Neural cell (in vitro differentiated cells): ENCODE measurements around the gene ARHGAP24. TPM values are rescaled to one million over a fixed set of nuclear protein-coding genes. Genes with fewer than 3 reads are reported as not detected.

Experiments used
- H2AFZ ChIP-seq: fragments of 200-600, 300-800 bp; sonication (generic), shearing (Covaris generic); 2 replicates; pipeline ENCODE4 v1.6.0; 2014; ENCODE audit warnings: low read depth, mild to moderate bottlenecking, antibody characterized with exemption, low read length, moderate library complexity
- H3F3A ChIP-seq: fragments of 200-600 bp; shearing (Covaris generic); 2 replicates; pipeline ENCODE4 v1.6.1; 2016; ENCODE audit warnings: mild to moderate bottlenecking, moderate library complexity, mixed read lengths, antibody characterized with exemption, low read length; ENCODE audit not compliant: insufficient read depth, poor library complexity, severe bottlenecking
- H3K27ac ChIP-seq: fragments of 200-600, 300-800 bp; sonication (generic), shearing (Covaris generic); 2 replicates; pipeline ENCODE4 v1.5.1; 2014; ENCODE audit warnings: mild to moderate bottlenecking, low read length, moderate library complexity
- H3K27me3 ChIP-seq: fragments of 300-800, 200-600 bp; sonication (generic), shearing (Covaris generic); 2 replicates; pipeline ENCODE4 v1.6.0; 2014; ENCODE audit warnings: mild to moderate bottlenecking, low read depth, low read length, moderate library complexity; ENCODE audit not compliant: insufficient read depth
- H3K36me3 ChIP-seq: fragments of 300-800, 200-600 bp; sonication (generic), shearing (Covaris generic); 2 replicates; pipeline ENCODE4 v1.5.1; 2014; ENCODE audit warnings: mild to moderate bottlenecking, antibody characterized with exemption, low read length, moderate library complexity; ENCODE audit not compliant: insufficient read depth
- H3K4me2 ChIP-seq: fragments of 300-800, 200-600 bp; sonication (generic), shearing (Covaris generic); 2 replicates; pipeline ENCODE4 v1.6.0; 2014; ENCODE audit warnings: mild to moderate bottlenecking, low read length
- H3K4me3 ChIP-seq: fragments of 300-800, 200-600 bp; sonication (generic), shearing (Covaris generic); 2 replicates; pipeline ENCODE4 v1.5.1; 2014; ENCODE audit warnings: mild to moderate bottlenecking, low read length, moderate library complexity
- H3K79me2 ChIP-seq: fragments of 200-600 bp; shearing (Covaris generic); replicated peaks from 2 replicates; pipeline ENCODE4 v1.6.0; 2014; ENCODE audit warnings: mild to moderate bottlenecking, low read length, moderate library complexity; ENCODE audit not compliant: insufficient read depth
- H3K9ac ChIP-seq: fragments of 300-800, 200-600 bp; sonication (generic), shearing (Covaris generic); 2 replicates; pipeline ENCODE4 v1.6.1; 2016; ENCODE audit warnings: mild to moderate bottlenecking, low read length, mixed read lengths
- H3K9me2 ChIP-seq: fragments of 200-600 bp; shearing (Covaris generic); 2 replicates; pipeline ENCODE4 v1.6.1; 2016; ENCODE audit warnings: mild to moderate bottlenecking, low read length, mixed read lengths; ENCODE audit not compliant: insufficient read depth
- H3K9me3 ChIP-seq: fragments of 200-600, 300-800 bp; sonication (generic), shearing (Covaris generic); 2 replicates; pipeline ENCODE4 v1.6.1; 2016; ENCODE audit warnings: mild to moderate bottlenecking, mixed run types, low read length, moderate library complexity, mixed read lengths
- H4K20me1 ChIP-seq: fragments of 200-600 bp; shearing (Covaris generic); 2 replicates; pipeline ENCODE4 v1.6.1; 2016; ENCODE audit warnings: mild to moderate bottlenecking, mixed run types; ENCODE audit not compliant: insufficient read depth
- CTCF ChIP-seq: fragments of 450-650 bp; IDR thresholded peaks from 2 replicates; pipeline ENCODE4 v1.5.1; 2014; ENCODE audit warnings: antibody characterized with exemption, mild to moderate bottlenecking, moderate library complexity; ENCODE audit not compliant: poor library complexity, severe bottlenecking
- EP300 ChIP-seq: fragments of 450-650 bp; conservative IDR thresholded peaks from 2 replicates; pipeline ENCODE4 v1.6.1; 2014; ENCODE audit warnings: antibody characterized with exemption, mild to moderate bottlenecking, moderate library complexity; ENCODE audit not compliant: poor library complexity, severe bottlenecking
- EZH2 ChIP-seq: fragments of 200-600, 300-800 bp; shearing (Covaris generic), sonication (generic); IDR thresholded peaks from 2 replicates; pipeline ENCODE4 v1.6.1; 2014; ENCODE audit warnings: antibody characterized with exemption, low read length, borderline replicate concordance, mild to moderate bottlenecking; ENCODE audit not compliant: insufficient read depth, poor library complexity, severe bottlenecking
- MXI1 ChIP-seq: fragments of 450-650 bp; conservative IDR thresholded peaks from 2 replicates; pipeline ENCODE4 v1.6.1; 2014; ENCODE audit warnings: antibody characterized with exemption, mild to moderate bottlenecking; ENCODE audit not compliant: poor library complexity, severe bottlenecking
- POLR2AphosphoS5 ChIP-seq: IDR thresholded peaks from 2 replicates; pipeline ENCODE4 v1.6.1; 2012
- RAD21 ChIP-seq: fragments of 450-650 bp; conservative IDR thresholded peaks from 2 replicates; pipeline ENCODE4 v1.6.1; 2014; ENCODE audit warnings: antibody characterized with exemption, mild to moderate bottlenecking, moderate library complexity
- REST ChIP-seq: IDR thresholded peaks from 2 replicates; pipeline ENCODE4 v1.6.1; 2012; ENCODE audit warnings: borderline replicate concordance
- SMC3 ChIP-seq: fragments of 450-650 bp; conservative IDR thresholded peaks from 2 replicates; pipeline ENCODE4 v1.6.1; 2014; ENCODE audit warnings: antibody characterized with exemption, mild to moderate bottlenecking, moderate library complexity; ENCODE audit not compliant: poor library complexity
- TAF1 ChIP-seq: IDR thresholded peaks from 2 replicates; pipeline ENCODE4 v1.6.1; 2012; ENCODE audit warnings: low read depth
- polyA plus RNA-seq: library from polyadenylated mRNA; depleted of rRNA; stranded (reverse); fragments of >200 nt; gene quantifications from 2 replicates; pipeline ENCODE4 v1.2.3, GENCODE V29; 2014

The ARHGAP24 gene
- polyA plus RNA-seq, 1 donor from 2014 or later: 2.9 TPM

- Histone ChIP-seq H3K4me3 (no peak overlapping the region), H3K4me2 (no peak overlapping the region)
These were observed 124.0 kb downstream of the ARHGAP24 start for GRCh38 chr4:85598936-85599335.

GRCh38 chr4:85600501-85600900, 125.6 kb downstream of the ARHGAP24 start:
- Histone ChIP-seq H3K4me2 (no peak overlapping the region), H3K9me2 (no peaks in the 10 kb centered on the region), H3K9me3 (no peaks in the 10 kb centered on the region)

More at GRCh38 chr4:85598936-85599335, 124.0 kb downstream of the ARHGAP24 start:
- H3K36me3 ChIP-seq: no peaks in the 10 kb centered on the region
- no peaks in the 10 kb centered on the region for H3F3A ChIP-seq
- no peak overlapping the region for H2AFZ ChIP-seq
- no peak overlapping the region for H3K27ac ChIP-seq
- H3K9ac ChIP-seq: no peak overlapping the region
- no peak for TF ChIP-seq POLR2AphosphoS5
- no peaks in the 10 kb centered on the region for H4K20me1 ChIP-seq
- no peaks in the 10 kb centered on the region for H3K9me3 ChIP-seq
- H3K9me2 ChIP-seq: no peaks in the 10 kb centered on the region
- H3K27me3 ChIP-seq: no peaks in the 10 kb centered on the region
- no peaks in the 10 kb centered on the region for H3K79me2 ChIP-seq

GRCh38 chr4:85603437-85604336, 128.7 kb downstream of the ARHGAP24 start:
- Histone ChIP-seq H2AFZ (no peak overlapping the region), H3K36me3 (no peaks in the 10 kb centered on the region)
- TF ChIP-seq TAF1 (no peak), CTCF (no peak), MXI1 (no peak), SMC3 (no peak), EZH2 (no peak), RAD21 (no peak), POLR2AphosphoS5 (no peak)

More at GRCh38 chr4:85600501-85600900, 125.6 kb downstream of the ARHGAP24 start:
- Histone ChIP-seq H4K20me1 (no peaks in the 10 kb centered on the region), H2AFZ (no peak overlapping the region), H3K27me3 (no peaks in the 10 kb centered on the region), H3K4me3 (no peak overlapping the region), H3K36me3 (no peaks in the 10 kb centered on the region), H3K27ac (no peak overlapping the region), H3F3A (no peaks in the 10 kb centered on the region), H3K9ac (no peak overlapping the region), H3K79me2 (no peaks in the 10 kb centered on the region)
- TF ChIP-seq REST (no peak), POLR2AphosphoS5 (no peak), EP300 (no peak), MXI1 (no peak), RAD21 (no peak), SMC3 (no peak), EZH2 (no peak)

More at GRCh38 chr4:85603437-85604336, 128.7 kb downstream of the ARHGAP24 start:
- no peak overlapping the region for H3K9ac ChIP-seq
- no peaks in the 10 kb centered on the region for H3K9me3 ChIP-seq
- H3K27ac ChIP-seq: no peak overlapping the region
- H3K79me2 ChIP-seq: no peaks in the 10 kb centered on the region
- H4K20me1 ChIP-seq: no peaks in the 10 kb centered on the region
- no peak overlapping the region for H3K4me3 ChIP-seq
- H3K4me2 ChIP-seq: no peak overlapping the region
- H3K9me2 ChIP-seq: no peaks in the 10 kb centered on the region
- no peaks in the 10 kb centered on the region for H3F3A ChIP-seq
- H3K27me3 ChIP-seq: no peaks in the 10 kb centered on the region
